Large intestine (tissue), 3 donors: ENCODE data around the gene LECT2. TPM values are rescaled to one million over a fixed set of nuclear protein-coding genes. Genes with fewer than 3 reads are reported as not detected.

Experiments
- DNase-seq, 2 donors: peaks; one replicate each; pipeline versions ENCODE4 v3.0.0 to v3.0.0-alpha.2; 2013
- H3K27ac ChIP-seq: one replicate; pipeline ENCODE4 v1.5.1; 2013; ENCODE audit warnings: low read length
- H3K27me3 ChIP-seq: 2 replicates; pipeline ENCODE4 v1.6.1; 2013; ENCODE audit warnings: low read length; ENCODE audit not compliant: control insufficient read depth, insufficient read depth
- H3K36me3 ChIP-seq: 2 replicates; pipeline ENCODE4 v1.6.1; 2013; ENCODE audit warnings: low read length; ENCODE audit not compliant: control insufficient read depth, insufficient read depth
- H3K4me1 ChIP-seq: one replicate; pipeline ENCODE4 v1.6.1; 2013; ENCODE audit warnings: low read length; ENCODE audit not compliant: control insufficient read depth, insufficient read depth
- H3K4me3 ChIP-seq: one replicate; pipeline ENCODE4 v1.5.1; 2013; ENCODE audit warnings: low read length
- H3K9me3 ChIP-seq: one replicate; pipeline ENCODE4 v1.6.1; 2013; ENCODE audit warnings: mild to moderate bottlenecking, low read depth, low read length, moderate library complexity; ENCODE audit not compliant: control insufficient read depth
- WGBS: methylation state at CpG from one replicate; pipeline ENCODE4 v1.1.5; 2013; ENCODE audit warnings: low lambda C conversion rate; ENCODE audit not compliant: insufficient coverage; 5-methylcytosine and 5-hydroxymethylcytosine counted together
- polyA plus RNA-seq: library from polyadenylated mRNA; unstranded; fragments of 120-200 nt; gene quantifications from one replicate; pipeline ENCODE4 v1.2.1, GENCODE V29; 2013

Gene LECT2
- polyA plus RNA-seq, 1 donor = not detected

DNA sequence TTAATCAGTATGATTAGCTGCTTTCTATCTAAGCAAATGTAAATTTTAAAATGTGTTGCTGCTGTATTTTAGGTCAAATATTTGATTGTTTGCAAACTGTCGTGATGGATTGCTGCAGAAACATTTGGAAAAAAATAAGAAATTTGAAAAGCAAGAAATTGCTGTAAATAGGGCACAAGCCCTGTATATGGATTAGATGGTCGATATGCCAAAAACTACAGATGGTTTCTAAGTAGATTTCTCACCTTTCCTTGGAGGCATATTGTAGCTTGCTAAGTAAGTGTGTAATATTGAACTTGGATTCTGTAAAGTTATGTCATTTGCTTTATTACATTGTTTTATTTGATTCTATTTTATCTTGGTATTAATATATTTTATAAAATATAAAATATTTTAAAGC is 13.1 kb downstream of the LECT2 start:
- Histone ChIP-seq H3K27ac (no peak overlapping the region), H3K4me1 (no peaks in the 10 kb centered on the region), H3K9me3 (no peaks in the 10 kb centered on the region), H3K27me3 (peaks cover 11% of the 10 kb centered on the region), H3K4me3 (no peak overlapping the region), H3K36me3 (no peaks in the 10 kb centered on the region)
- WGBS = 83% methylated on average over 2 of the region's 2 CpGs
- no peak for DNase-seq

DNA sequence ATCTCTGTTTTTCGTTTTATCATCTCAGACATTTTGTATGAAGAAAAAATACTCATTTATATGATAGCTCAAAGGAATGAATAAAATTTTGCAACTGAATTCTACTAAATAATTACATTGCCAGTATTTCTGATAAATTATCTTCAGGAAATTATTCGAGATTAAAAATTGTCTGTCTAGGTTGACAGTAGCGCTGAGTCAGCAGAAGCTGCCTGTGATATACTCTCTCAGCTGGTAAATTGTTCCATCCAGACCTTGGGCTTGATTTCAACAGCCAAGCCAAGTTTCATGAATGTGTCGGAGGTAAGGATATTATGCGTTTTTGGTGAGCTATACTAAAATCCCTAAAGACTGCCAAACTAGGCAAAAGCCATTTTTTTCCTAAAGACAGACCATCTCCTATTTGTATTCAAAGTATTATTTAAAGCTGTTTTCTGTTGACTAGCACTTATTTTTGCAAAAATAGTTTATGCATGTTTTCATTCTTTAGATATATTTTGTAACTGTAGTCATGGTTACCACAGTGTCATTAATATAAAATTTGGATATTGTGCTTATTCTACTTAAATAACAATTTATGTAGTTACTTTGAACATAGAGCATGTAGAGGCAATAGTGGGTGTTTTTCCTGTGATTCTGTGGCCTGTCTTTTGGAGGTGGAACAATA is 17.4 kb downstream of the LECT2 start:
- Histone ChIP-seq H3K27ac (no peak overlapping the region), H3K27me3 (peaks cover 12% of the 10 kb centered on the region), H3K36me3 (no peaks in the 10 kb centered on the region), H3K4me1 (no peaks in the 10 kb centered on the region), H3K4me3 (no peak overlapping the region), H3K9me3 (no peaks in the 10 kb centered on the region)
- 100% methylated on average over 1 of the region's 5 CpGs for WGBS
- no peak for DNase-seq

DNA sequence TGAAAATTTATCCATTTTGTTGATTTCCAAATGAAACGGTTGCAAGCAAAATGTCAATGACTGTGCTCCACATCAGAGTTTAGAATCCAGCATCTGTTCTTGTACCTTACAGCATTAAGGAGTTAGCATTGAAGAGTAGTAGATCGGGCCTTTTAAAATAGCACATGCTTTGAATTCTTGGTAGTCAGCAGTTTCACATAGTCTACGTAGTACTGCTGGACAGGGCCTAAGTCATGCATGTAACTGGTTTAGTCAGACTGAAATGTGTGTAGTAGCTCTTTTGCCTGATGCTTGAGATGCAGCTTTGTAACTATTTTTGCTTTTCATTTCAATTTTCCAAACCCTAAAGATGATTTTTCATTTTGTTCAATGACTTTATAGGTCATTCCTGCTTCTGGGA is 19.8 kb downstream of the LECT2 start:
- WGBS = 40% methylated on average over 1 of the region's 3 CpGs
- Histone ChIP-seq H3K27me3 (peaks cover 30% of the 10 kb centered on the region), H3K9me3 (peaks cover 2% of the 10 kb centered on the region), H3K4me3 (no peak overlapping the region), H3K27ac (no peak overlapping the region), H3K4me1 (peaks cover 3% of the 10 kb centered on the region), H3K36me3 (no peaks in the 10 kb centered on the region)
- no peak for DNase-seq

DNA sequence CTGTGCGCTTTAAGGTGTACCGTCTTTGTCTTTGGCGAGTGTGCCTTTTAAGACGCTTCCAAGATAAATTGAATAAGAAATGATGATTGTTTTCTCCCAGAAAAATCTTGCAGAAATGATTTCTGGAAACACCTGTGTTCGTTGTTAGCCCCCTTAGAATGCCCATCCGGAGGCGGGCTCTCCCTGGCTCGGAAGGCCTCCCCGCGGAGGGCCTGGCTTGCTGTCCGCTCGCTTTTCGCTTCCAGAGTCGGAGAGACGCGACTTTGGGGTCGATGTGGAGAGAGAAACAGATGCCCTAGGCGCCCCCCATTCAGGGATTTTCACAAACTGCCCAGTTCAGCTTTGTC is 23.9 kb downstream of the LECT2 start:
- H3K9me3 ChIP-seq = peaks cover 2% of the 10 kb centered on the region
- peaks cover 37% of the 10 kb centered on the region for H3K27me3 ChIP-seq
- H3K4me1 ChIP-seq = peaks cover 3% of the 10 kb centered on the region
- DNase-seq = no peak
- H3K4me3 ChIP-seq = no peak overlapping the region
- no CpG with 5 or more reads among the region's 18 CpGs for WGBS
- H3K36me3 ChIP-seq = no peaks in the 10 kb centered on the region
- no peak overlapping the region for H3K27ac ChIP-seq

DNA sequence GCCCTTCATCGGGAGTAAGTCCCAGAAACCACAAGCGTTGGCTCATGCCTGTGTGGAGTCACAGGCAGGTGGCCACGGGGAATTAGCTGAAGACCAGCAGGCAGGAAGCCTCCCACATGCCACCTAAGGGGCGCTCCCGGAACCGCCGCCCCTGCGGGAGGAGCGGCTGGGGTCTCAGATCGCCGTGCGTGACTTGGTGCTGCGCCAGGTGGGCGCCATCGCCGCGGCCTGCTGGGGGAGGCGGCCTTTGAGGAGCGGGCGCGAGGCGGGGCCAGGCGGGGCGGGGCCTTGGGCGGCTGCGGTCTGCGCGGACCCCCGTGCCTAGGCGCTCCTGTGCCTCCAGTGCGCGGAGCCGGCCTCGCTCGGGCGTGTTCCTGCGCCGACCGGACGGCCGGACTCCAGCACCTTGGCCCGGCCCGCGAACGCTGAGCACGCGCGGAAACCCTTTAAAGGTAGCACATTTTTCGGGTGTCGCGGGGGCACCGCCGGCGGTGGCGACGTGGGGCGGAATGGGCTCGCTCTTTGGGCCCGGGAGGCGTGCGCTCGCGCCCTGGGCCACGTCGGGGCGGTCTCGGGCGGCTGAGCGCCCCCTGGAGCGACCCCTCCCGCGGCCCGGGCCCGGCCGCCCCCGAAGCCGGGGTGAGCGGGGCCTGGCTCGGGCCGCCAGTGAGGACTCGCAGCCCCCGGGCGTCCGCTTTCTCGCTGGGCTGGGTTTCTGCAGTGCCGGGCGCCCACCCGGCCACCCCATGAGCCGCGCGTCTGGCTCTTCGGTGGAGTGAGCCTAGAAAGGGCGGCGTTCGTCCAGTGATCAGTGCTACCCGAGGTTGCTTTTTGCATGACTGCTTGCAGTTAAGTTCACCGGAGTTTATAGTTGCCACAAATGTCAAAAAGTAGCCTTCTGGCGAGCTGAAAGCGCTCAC is 24.5 kb downstream of the LECT2 start:
- Histone ChIP-seq H3K36me3 (no peaks in the 10 kb centered on the region), H3K27ac (no peak overlapping the region), H3K9me3 (peaks cover 2% of the 10 kb centered on the region), H3K4me1 (peaks cover 3% of the 10 kb centered on the region), H3K27me3 (peaks cover 39% of the 10 kb centered on the region), H3K4me3 (no peak overlapping the region)
- WGBS = no CpG with 5 or more reads among the region's 99 CpGs
- peak in 1 of 2 donors; percentile 5 for DNase-seq

DNA sequence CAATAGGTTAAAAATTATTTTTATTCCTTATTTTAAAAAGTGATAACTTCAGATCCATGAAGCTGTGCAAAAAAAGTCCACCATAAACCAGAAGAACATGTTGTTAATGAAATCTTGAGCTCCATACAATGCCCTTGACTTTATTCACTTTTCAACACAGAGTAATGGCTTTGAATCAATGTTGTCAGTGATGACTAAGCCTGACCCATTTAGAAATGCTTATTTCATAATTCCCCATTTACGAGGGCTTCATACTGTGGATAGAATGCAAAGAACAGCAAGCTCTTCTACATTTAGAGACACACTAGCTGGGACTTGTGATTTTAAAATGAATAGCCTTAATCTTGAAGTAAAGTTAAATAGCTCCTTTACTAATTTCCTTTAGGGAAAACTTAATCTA is 33.4 kb downstream of the LECT2 start:
- no peaks in the 10 kb centered on the region for H3K36me3 ChIP-seq
- H3K27me3 ChIP-seq = peaks cover 30% of the 10 kb centered on the region
- no peak overlapping the region for H3K4me3 ChIP-seq
- H3K9me3 ChIP-seq = no peaks in the 10 kb centered on the region
- no CpG with 5 or more reads among the region's 1 CpG for WGBS
- no peak for DNase-seq
- H3K4me1 ChIP-seq = no peaks in the 10 kb centered on the region
- H3K27ac ChIP-seq = no peak overlapping the region

DNA sequence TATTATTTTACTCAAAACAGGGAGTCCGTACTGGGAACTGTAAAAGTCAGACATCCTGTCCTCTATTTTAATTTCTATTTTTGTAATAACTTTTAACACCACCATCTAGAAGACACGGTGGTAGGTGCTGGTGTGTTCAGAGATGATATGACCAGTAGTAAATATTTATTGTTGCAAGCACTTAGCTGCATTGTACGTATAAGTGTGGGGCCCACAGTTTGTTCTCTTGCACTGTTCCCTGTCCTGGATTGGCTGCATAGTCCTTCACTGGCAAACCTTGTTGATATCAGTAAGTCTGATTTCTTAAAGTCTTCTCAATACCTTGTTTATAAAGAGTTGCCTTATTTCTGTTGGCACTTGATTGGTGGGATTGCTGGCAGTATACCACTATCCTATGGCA is 34.6 kb downstream of the LECT2 start:
- no peaks in the 10 kb centered on the region for H3K9me3 ChIP-seq
- no peaks in the 10 kb centered on the region for H3K4me1 ChIP-seq
- H3K27ac ChIP-seq = no peak overlapping the region
- DNase-seq = no peak
- no peak overlapping the region for H3K4me3 ChIP-seq
- WGBS = no CpG with 5 or more reads among the region's 3 CpGs
- no peaks in the 10 kb centered on the region for H3K36me3 ChIP-seq
- H3K27me3 ChIP-seq = peaks cover 33% of the 10 kb centered on the region

DNA sequence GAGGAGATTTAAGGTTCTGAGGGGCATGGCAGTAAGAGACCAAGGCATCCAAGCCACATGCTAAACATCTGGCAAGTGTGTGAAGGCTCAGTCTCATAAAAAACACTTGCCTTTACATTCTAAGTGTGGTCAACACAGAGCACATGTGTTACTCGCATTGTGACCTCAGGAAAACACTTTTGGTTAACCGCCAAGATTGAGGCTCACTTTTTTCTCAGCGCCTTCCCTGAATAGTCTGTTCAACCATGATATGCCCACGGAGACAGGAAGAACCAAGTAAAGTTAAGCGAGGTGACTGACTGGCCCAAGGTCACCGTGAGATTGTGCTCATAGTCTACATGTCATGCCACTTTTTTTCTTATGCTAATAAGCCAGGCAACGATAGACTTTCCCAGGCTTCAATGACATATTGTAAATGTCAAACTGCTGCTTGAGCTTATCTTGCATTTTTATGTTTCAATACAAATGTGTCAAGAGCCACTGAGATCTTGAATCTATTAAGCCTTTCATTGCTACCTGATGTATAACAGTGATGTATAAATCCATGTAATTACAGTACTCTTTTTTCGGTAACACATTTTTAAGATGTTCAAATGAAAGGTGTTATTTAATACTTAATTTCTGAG is 38.0 kb downstream of the LECT2 start:
- Histone ChIP-seq H3K27ac (no peak overlapping the region), H3K9me3 (no peaks in the 10 kb centered on the region), H3K4me1 (no peaks in the 10 kb centered on the region), H3K4me3 (no peak overlapping the region), H3K36me3 (no peaks in the 10 kb centered on the region), H3K27me3 (peaks cover 32% of the 10 kb centered on the region)
- 67% methylated on average over 2 of the region's 8 CpGs for WGBS
- no peak for DNase-seq

DNA sequence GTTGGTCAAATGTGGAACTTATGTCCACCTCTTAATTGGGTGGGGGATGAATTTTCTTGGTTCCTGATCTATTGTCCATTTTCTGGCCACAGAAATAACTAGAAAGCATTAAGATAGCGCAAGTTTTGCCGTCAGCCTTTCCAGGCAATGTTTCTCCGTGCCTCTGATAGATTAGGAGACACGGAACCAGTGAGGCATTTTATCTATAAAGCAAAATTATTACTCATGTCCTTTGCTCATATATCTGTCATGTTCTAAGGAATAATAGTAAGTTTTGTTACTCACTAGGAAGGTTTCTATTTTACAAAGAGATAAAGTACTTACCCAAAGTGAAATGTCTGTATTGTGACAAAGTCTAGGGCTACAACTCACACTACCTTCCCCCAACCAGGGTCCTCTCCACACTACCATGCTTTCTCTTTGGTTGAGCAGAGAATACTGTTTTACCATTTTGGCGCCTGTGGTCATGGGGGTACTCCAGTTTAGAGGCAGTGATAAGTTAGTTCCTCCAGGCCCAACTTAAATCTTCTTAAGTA is 39.2 kb downstream of the LECT2 start:
- no peak for DNase-seq
- no peak overlapping the region for H3K4me3 ChIP-seq
- H3K27me3 ChIP-seq = peaks cover 42% of the 10 kb centered on the region
- no peaks in the 10 kb centered on the region for H3K9me3 ChIP-seq
- H3K4me1 ChIP-seq = no peaks in the 10 kb centered on the region
- 94% methylated on average over 5 of the region's 5 CpGs for WGBS
- no peak overlapping the region for H3K27ac ChIP-seq
- no peaks in the 10 kb centered on the region for H3K36me3 ChIP-seq
